Activated CD4-positive, CD25-positive, alpha-beta regulatory T cell (primary cell): ENCODE measurements around the gene FEM1C.
"Not testable (repeated sequence)": the region's sequence is repeated elsewhere in the genome, so short reads cannot be mapped to it uniquely, and the experiment has no call there.

Experiments
- DNase-seq, 4 experiments: peaks; one replicate each; lab custom pipeline; 2025; lab: John Stamatoyannopoulos, UW

The FEM1C gene

DNA sequence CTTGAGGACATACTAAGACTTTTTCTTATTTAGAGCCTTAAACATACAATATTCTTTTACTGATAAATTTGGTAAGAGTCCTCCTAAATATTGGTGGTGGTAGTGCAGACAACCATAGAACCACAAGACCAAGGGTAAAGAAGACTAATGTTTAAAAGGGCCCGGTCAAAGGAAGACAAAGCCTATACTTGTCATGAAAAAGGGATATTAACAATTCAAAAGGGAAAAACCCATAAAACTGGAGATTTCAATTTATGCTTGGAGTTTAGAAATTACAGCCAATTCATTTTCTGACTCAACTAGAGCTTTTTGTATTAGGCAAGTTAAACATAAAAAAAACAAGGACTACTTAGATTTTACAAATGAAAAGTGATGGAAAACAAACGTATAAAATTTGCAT, 24.4 kb downstream of the FEM1C start:
- DNase-seq, result no peak

DNA sequence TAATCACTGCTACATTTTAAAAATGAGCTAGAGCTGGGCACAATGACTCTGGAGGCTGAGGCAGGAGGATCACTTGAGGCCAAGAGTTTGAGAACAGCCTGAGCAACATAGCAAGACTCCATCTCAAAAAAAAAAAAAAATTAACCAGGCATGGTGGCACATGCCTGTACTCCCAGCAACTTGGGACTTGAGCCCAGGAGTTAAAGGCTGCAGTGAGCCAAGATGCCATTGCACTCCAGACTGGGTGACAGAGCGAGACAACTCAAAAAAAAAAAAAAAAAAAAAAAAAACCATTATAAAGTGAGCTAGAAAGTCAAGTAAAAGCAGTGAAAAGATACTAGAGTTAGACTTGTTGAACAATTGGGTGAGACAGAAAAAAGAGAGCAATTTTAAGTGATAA, 28.2 kb downstream of the FEM1C start:
- no peak for DNase-seq

DNA sequence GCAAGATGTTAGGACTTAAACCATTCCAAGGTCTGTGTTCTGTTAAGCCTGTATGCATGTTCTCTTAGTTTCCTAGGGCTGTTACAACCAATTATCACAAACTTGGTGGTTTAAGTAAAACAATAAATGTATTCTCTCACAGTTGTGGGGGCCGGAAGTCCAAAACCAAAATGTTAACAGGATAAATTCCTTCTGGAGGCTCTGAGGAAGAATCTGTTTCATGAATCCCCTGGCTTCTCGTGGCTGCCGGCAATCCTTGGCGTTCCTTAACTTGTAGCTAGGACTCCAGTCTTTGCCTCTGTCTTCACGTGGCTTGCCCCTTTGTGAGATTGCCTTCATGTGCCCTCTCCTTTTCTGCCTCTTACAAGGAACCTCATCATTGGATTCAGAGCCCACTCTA, 30.4 kb downstream of the FEM1C start:
- DNase-seq, result no peak

DNA sequence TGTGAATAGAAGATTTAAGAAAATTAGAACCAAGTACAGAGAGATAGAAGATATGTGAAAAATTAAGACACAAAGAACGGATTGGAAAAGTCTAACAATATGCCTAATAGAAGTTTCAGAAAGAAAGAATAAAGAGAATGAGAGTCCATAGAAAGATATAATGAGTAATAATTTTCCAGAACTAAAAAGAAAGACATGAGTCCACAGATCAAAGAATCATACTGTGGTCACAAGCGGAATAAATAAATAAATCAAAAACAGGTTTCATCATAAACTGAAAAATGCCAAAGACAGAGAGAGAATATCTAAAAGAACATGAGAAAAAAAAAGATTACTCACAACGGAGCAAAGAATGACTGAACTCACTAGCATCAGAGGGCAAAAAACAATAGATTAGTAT, 32.9 kb downstream of the FEM1C start:
- DNase-seq, result no peak

DNA sequence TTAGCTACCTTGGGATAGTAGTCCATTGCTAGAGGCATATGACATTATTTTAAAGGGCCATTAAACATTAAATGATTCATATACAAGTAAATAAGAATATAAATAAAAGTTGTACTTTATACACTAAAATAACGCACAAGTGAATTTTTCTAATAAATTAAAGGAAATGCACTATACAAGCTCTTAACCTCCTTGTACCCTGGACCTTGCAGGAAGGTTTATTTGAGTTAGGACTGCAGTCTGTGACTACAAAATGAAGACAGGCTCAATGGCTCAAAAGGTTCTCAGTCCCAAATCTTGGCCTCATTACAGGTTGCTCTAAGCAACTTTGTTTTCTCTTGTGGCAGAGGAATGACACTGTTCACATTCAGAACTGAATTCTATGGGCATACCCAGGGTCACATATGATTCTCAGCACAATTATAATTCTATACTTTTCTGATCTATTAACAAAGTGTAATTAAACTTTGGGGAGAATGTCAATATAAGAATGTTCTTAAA, 34.4 kb downstream of the FEM1C start:
- DNase-seq, result no peak

DNA sequence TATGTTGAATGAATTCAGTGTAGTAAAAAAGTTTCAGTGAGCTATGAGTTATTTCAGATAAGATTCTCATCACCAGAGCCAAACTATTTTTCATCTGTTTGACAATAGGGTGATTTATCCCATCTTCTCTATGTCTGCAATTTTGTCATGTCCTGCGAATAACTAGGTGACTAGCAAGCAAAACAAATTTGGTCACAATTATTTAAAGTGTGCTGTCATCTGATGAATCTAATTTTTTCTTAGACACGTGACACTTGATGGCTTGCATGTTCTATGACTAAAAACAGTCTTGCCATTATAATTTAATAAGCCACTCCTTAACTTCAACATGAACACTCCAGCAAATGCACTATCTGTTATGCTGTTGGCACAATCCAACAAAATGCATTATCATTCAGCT, 35.0 kb downstream of the FEM1C start:
- no peak for DNase-seq

DNA sequence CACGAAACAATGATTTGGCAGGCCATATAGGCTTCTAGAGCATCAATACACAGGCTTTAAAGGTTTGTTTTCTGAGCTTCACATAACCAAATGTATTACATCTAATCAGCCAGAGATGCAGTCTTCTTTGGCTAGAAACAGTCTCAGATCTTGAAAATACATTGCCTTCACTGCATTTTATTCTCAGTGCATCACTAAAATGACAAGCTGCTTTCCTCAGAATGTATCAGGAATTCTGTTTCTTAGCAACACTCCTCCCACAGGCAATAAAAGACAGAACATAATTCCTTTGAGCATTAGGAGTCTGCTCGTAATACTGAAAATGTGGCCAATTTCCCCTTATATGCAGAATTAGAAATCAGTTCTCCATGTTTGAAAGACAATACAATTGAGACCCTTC, 36.9 kb downstream of the FEM1C start:
- DNase-seq, result no peak

DNA sequence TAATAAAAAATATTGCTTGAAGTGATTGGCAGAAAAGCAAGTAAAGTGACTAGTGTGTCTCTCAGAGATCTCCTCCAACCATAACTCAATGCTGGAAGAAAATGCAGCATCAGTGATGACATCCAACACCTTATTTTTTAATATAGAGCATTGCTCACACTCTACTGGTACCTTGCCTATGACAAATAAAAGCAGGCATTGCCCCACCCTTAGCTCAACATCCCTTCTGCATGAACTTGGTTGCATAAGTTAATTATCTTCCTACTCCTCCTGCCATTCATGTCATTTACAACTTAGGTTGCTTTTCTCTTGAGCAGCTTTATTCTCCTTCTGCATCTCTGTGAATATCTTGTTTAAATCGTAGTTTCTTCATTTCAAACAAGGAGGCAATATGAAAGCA, 41.2 kb downstream of the FEM1C start:
- DNase-seq, result no peak

DNA sequence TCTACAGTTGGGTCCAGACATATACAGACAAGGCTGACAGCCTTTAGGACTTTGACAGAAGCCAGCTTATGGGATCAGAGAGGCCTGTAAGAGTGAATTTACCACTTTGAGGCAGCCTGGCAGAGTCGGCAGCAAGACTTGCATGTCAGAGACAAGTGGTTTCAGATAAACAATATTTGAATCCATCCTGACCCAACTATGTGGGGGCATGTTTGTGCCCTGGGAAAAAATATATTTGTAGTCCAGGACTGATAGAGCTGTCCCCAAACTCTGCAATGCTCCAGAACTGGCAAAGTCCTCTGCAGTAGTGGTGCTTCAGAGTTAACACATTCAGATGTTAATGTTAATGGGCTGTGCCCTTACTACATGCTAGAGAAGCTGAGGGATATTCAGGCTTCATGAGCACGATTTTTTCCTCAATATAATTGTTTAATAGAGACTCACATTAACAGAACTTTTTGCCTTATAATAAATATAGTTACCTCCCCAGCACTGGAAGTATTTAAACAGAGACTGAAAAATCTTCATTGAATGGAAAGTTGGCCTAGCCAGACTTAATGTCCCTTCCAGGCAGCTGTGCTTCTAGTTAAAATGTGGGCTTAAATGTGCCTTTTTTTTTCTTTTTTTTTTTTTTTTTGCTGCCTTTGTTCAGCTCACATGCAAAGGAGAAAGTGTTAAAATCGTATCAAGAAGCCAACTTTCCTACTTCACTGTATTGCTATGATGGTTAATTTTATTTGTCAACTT, 42.9 kb downstream of the FEM1C start:
- DNase-seq, result no peak

DNA sequence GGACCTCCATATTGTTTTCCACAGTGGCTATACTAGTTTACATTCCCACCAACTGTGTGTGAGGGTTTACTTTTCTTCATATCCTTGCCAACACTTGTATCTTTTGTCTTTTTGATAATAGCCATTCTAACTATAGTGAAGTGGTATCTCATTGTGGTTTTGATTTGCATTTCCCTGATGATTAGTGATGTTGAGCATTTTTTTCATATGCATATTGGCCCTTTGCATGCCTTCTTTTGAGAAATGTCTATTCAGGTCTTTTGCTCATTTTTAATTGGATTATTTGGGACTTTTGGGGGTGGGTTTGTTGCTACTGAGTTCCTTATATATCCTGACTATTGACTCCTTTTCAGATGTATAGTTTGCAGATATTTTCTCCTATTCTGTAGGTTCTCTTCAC, 44.4 kb downstream of the FEM1C start:
- no peak for DNase-seq

DNA sequence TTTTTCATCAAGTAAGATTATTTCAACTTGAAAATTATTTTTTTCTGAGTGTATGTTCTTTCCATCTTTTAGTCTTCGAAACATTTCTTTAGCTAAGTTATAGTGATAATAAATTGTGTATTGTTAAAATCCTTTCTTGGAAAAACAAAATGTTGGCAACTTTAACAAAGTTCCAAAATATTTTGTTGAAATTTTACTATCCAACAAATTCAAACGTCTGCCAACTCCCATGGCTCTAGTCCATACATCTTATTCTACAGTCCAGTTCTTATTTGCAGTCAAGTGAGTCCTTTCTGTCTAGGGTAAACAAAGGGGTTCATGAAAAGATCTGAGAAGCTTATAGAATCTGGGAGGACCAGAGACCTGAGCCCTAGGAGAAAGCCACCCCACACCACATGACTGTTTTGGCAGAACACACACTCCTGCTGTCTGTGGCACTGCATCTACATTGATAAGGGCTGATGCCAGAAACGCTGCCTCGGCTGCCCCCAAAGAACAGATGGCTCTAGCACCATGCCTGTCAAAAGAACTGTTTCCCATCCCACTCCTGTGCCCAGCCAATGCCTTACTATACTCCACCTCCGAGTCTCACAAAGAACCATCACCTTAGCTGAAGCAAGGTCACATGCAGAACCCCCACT, 47.5 kb downstream of the FEM1C start:
- DNase-seq, result no peak

DNA sequence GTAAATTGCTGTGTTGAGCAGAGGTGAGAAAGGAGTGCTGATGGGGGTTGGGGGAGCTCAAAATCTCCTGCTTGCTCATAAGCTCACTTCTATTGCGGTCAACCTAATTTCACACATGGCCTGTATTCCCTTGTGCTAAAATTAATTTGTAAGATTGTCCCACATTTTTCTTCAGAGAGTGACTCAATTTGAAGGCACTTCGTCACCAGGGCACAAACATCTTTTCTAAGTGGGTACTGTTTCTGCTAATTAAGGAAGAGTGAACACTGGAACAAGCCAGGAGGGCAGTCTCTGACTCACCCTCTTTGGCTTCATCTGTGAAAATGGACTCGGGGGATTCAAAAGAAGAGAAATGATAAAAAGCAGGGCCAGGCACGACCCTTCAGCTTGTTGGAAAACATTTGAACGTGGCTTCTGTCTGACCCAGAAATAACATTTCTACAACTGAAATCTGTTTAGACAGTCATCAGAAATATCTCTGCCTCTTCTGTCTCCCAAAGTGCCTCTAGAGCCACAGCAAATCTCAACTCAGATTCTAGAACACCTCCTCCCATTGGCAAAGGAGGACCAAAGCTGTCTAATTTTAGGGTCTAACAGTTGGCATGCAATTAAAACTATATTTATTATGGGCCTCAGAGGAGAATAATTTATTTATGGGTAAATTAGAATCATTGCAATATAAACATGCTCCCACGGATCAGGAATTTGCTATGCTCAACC, 49.8 kb downstream of the FEM1C start:
- no peak for DNase-seq

DNA sequence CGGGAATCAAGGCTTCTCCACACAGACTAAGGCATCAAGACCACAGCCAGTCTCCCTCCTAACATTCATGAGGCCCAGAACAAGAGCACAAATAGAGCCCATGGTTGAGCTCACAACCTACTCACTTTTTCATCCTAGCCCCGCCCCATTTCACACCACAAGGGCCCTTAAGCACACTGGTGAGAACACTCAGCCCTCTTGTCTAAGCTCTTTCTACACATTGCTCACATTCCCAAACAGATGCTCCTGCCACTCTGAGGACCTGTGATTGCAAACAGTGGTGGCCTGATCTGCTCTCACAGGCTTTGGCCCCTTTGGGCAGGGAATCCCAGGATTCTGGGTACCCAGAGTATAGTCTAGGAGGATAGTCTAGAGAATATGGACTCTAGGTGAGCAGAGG, 54.0 kb downstream of the FEM1C start:
- DNase-seq, result no peak

DNA sequence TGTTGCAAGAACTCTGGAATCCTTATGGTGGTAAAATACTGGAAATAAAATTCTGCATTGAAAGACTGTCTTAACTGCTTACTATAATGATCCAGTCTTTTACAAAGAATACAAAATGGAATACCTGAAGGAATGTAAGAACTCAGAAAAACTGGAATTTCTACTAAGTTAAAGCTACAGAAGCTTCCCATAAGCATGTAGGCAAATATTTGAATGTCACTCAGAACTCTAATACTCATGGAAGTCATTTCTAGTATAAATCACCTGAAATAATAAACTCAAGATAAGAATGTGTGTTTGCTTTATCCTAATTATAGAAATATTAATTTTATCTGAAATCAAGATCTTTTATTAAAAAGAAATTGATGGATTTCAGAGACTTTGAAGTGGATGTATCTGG, 54.8 kb downstream of the FEM1C start:
- no peak for DNase-seq

DNA sequence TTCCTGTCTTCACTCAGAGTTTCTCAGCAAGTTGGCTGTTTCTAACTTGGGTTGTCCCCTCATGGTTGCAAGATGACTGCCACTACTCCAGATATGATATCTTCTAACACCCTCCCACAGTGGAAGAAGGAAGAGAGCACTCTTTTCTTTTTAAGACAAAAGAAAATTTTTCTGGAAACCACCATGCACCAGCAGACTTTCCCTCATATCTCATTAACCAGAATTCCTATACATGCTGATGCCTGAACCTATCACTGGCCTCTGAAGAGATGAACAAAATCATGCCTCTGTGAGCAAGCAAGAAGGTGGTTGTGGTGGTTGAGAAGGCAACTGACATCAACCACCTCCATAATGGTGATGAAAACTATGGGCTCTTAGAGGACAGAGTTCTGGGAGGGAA, 56.8 kb downstream of the FEM1C start:
- DNase-seq, result no peak

DNA sequence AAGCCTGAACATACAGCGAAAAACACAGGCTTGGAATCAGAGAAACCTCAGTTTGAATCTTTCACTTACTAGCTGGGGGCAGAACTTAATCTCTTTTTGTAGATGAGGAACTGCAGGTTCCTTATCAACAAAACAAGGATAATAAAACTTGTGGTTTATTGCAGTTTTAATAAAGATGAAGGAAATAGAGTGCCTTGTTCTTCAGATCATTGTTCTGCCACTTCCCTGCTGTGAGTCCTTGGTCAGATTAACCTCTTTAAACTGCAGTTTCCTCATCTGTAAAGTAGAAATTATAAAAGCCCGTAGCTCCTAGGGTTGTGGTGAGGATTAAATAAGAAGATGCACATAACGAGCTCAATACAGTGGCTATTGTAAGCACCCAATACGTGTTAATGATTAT, 57.4 kb downstream of the FEM1C start:
- DNase-seq, result no peak

DNA sequence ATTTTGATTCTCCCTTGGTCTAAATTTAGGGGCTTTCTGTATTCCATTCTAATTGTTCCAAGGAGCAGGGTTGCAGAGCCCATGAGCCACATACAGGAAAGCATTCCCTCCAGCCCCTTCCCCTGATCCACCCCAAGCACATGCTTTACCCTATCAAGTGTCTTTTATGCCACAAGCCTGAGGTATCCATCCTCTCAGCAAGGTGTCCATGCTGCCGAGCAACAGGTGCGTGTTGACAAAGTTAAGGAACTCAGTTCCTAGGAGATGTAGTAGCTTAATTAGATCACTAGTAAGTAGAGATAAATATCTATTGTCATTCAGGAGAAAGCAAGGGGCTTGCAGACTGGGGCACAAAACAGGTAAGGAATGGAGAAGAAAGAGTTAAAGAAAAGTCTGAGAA, 57.8 kb downstream of the FEM1C start:
- no peak for DNase-seq

DNA sequence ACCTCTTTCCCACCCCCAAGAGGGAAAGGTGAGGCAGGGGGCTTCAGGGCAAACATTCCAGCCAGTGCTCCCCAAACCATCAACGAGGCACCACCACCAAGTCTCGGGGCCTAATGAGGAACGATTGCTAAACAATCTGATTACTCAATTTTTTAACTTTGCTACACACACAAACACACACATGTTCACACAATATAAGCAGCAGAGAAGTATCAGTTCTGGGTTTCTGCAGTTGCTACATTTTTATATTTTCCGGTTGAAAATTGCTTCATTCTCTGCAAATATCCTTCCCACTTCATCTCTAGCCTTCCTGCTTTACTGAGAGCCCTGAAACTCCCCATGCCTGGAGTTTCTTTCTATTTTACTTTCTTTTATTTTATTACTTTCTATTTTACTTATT, 60.2 kb downstream of the FEM1C start:
- DNase-seq, result no peak

DNA sequence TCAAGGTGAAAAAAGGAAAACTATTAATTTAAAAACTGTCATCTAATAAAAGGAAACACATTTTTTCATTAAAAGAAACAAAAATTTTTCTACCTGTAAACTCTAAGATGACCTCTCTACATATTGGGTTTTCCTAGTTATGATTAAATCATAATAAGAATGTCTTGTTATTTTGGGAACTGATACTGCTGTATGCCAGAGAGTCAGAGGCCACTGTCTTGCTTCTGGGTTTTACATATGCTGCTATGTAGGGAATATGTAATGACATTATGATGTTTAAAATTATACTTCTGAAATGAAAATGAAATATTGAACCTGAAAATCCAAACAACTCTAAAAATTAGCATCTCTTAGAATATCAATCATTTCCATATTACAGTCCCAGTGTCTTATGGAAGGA, 63.7 kb downstream of the FEM1C start:
- no peak for DNase-seq

DNA sequence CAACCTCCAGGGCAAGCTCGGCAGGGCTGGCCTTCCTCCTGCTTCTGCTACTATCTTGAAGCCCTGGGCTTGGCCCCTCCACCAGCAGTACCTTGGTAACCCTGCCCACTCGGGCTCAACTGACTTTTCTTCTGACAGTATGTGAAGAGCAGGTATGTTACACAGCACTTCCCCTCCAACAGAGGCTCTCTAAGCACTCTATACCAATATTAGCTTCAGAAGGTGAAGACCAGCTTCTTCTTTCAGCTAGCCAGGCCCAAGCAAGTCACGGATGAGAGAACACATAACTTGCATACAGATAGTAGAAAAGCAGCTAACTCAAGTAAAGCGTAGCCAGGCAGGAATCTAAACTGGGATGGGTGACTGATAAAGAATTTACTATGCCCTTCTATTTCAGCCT, 64.3 kb downstream of the FEM1C start:
- no peak for DNase-seq

DNA sequence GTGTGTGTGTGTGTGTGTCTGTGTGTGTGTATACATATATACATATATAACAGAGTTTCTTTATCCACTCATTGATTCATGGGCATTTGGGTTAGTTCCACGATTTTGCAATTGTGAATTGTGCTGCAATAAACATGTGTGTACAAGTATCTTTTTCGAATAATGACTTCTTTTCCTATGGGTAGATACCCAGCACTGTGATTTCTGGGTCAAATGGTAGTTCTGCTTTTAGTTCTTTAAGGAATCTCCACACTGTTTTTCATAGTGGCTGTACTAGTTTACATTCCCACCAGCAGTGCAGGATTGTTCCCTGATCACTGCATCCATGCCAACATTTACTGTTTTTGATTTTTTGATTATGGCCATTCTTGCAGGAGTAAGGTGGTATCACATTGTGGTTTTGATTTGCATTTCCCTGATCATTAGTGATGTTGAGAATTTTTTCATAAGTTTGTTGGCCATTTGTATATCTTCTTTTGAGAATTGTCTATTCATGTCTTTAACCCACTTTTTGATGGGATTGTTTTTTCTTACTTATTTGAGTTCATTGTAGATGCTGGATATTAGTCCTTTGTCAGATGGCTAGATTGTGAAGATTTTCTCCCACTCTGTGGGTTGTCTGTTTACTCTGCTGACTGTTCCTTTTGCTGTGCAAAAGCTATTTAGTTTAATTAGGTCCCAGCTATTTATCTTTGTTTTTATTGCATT, 65.3 kb downstream of the FEM1C start:
- not testable (repeated sequence) for DNase-seq

DNA sequence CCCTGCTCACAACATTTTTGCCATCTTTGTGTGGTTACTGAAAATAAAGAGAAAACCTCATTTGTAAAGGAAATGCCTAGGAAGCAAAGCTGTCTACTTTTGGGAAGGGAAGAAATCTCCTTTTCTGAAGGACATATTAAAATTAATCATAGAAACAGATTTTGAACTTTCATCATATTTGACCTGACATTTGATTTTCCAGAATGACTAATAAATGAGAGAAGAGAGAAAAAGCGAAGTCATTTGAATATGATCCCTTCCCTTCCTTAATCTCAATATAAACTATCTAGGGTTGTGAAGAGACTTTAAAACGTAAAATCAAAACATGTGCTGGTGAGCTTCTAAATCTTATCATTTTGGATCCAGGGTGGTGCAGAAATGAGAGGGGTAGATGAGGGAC, 66.3 kb downstream of the FEM1C start:
- DNase-seq, result no peak

DNA sequence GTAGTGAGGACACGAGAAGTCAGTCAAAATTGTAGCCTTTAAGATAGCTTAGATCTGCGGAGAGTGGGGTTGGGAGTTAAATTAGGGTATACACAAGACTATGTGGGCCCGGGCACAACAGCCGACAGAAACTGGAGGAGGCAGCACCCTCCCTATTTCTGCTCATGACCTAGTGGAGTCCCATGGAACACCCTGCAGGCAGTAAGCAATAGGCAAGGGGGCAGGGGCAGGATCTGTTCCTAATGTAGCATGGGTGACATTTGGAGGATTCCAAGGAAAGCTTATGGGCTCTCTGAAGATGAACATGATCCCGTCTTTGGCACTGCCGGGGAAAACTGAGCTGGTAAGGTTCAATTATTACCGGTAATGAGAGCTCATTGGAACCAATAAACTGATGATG, 67.0 kb downstream of the FEM1C start:
- no peak for DNase-seq
